NCI-H345 treated with DMSO at 0.1 percent for 48 hours (cell line): ENCODE results near the gene WSB2.
"Not testable (repeated sequence)": the region's sequence is repeated elsewhere in the genome, so short reads cannot be mapped to it uniquely, and the experiment has no call there.

ENCODE experiments used
- DNase-seq: peaks from one replicate; lab custom pipeline; 2025; ENCODE audit not compliant: unreplicated experiment; lab: John Stamatoyannopoulos, UW

The WSB2 gene

GRCh38 chr12:118035190-118036041 is 25.6 kb downstream of the WSB2 start:
- DNase-seq, result no peak

GRCh38 chr12:118034429-118035189 is 26.4 kb downstream of the WSB2 start:
- no peak for DNase-seq

- no peak for DNase-seq
Observed at GRCh38 chr12:118033902-118034301, 27.1 kb downstream of the WSB2 start.

- DNase-seq, result no peak
Observed at GRCh38 chr12:118033323-118033722, 27.7 kb downstream of the WSB2 start.

- no peak for DNase-seq
Observed at GRCh38 chr12:118032188-118032587, 28.8 kb downstream of the WSB2 start.

GRCh38 chr12:118029166-118029565 is 31.8 kb downstream of the WSB2 start:
- DNase-seq, result no peak

- no peak for DNase-seq
Observed at GRCh38 chr12:118025168-118025567, 35.8 kb downstream of the WSB2 start.

GRCh38 chr12:118023301-118023860 is 37.6 kb downstream of the WSB2 start:
- no peak for DNase-seq

- DNase-seq, result no peak
Observed at GRCh38 chr12:118022728-118023109, 38.3 kb downstream of the WSB2 start.

GRCh38 chr12:118022097-118022727 is 38.8 kb downstream of the WSB2 start:
- DNase-seq, result not testable (repeated sequence)

- no peak for DNase-seq
Observed at GRCh38 chr12:118020036-118020435, 40.9 kb downstream of the WSB2 start.

GRCh38 chr12:118017926-118018325 is 43.1 kb downstream of the WSB2 start:
- no peak for DNase-seq

- peak; percentile 98 for DNase-seq
Observed at GRCh38 chr12:118016424-118017264, 44.3 kb downstream of the WSB2 start, which contains the start of gene RFC5. Gene RFC5, plus strand, starts transcription at chr12:118016703. Its CDS starts 125 bp downstream, at chr12:118016828.

- DNase-seq, result no peak
Observed at GRCh38 chr12:118015944-118016343, 45.0 kb downstream of the WSB2 start.

- no peak for DNase-seq
Observed at GRCh38 chr12:118015306-118015705, 45.7 kb downstream of the WSB2 start.

- DNase-seq, result no peak
Observed at GRCh38 chr12:118013283-118013682, 47.7 kb downstream of the WSB2 start.

- no peak for DNase-seq
Observed at GRCh38 chr12:118011961-118012360, 49.0 kb downstream of the WSB2 start.

GRCh38 chr12:118011377-118011776 is 49.6 kb downstream of the WSB2 start:
- DNase-seq, result no peak

- no peak for DNase-seq
Observed at GRCh38 chr12:118010903-118011302, 50.1 kb downstream of the WSB2 start.

- DNase-seq, result not testable (repeated sequence)
Observed at GRCh38 chr12:117999806-118000205, 61.2 kb downstream of the WSB2 start.
